ENCODE measurements around the gene PLOD1.

The PLOD1 gene

DNA sequence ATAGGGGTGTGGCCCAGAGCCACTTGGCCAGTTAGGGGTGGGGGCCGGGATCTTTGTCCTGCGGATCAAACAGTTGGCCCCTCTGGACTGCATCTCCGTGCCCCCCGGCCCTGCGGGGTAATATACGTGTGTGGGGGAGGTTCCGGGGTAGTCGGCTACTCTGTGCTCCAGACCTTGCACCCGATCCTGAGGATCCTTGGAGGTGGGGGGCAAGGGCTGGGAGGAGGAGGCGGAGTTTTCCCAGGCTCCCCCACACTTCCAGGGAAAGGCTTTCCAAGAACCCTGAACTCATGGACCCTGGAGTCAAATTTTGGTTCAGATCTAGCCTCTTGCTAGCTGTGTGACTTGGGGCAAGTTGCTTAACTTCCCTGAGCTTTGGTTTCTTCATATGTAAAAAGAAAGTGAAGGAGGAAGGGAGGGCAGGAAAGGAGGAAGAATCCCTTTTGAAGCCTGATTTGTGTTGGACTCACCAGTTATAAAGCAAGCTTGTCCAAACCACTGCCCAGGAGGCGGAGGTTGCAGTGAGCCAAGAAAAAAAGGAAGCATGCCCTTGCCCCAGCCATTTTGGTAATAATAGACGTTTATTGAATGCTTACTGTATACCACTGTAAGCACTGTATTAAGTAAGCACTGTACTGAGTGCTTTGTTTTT lies 85.5 kb downstream of the PLOD1 start:
- peak overlapping the region; percentile 19; the same call in 1 of the 2 replicates for H3K27ac ChIP-seq (ENCODE audit: extremely low read depth, low read depth, low read length)
- CTCF ChIA-PET, result interaction anchor here (0.6 to 1.0 kb wide), 3 partner anchors 21 to 104 kb away, joined by 3 to 5 read pairs (median 5); no protein-coding TSS in a partner anchor
- POLR2A ChIA-PET, result interaction anchor here (0.9 to 2.6 kb wide), 8 partner anchors 11 to 112 kb away, joined by 3 to 32 read pairs (median 7); partner anchors contain the start of gene MFN2
- TF ChIP-seq, protein P1, sequence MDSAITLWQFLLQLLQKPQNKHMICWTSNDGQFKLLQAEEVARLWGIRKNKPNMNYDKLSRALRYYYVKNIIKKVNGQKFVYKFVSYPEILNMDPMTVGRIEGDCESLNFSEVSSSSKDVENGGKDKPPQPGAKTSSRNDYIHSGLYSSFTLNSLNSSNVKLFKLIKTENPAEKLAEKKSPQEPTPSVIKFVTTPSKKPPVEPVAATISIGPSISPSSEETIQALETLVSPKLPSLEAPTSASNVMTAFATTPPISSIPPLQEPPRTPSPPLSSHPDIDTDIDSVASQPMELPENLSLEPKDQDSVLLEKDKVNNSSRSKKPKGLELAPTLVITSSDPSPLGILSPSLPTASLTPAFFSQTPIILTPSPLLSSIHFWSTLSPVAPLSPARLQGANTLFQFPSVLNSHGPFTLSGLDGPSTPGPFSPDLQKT (IDR thresholded peaks at IDR 0.05; ENCODE audit: borderline replicate concordance, low read depth, low read length), result no peak
- TF ChIP-seq ZNF292 (tag by site-specific recombination; IDR thresholded peaks at IDR 0.05; ENCODE audit: borderline replicate concordance, low read depth) (no peak), ZNF16 (tag by site-specific recombination; IDR thresholded peaks at IDR 0.05; ENCODE audit: low read depth) (no peak), ZNF664 (tag by site-specific recombination; IDR thresholded peaks at IDR 0.05) (0 out of 2 replicates have a peak, but pooled peaks have one; percentile 42), ZNF501 (tag by site-specific recombination; IDR thresholded peaks at IDR 0.05) (no peak), SETDB1 (IDR thresholded peaks at IDR 0.05; ENCODE audit: insufficient read length, low read length) (no peak), ZNF792 (tag by site-specific recombination; IDR thresholded peaks at IDR 0.05) (peak; percentile 87; the same call in 1 of the 2 replicates), ZNF654 (tag by site-specific recombination; IDR thresholded peaks at IDR 0.05; ENCODE audit: low read depth) (no peak), ZFP37 (tag by site-specific recombination; IDR thresholded peaks at IDR 0.05) (peak; percentile 22; the same call in 1 of the 2 replicates), ZNF37A (tag by site-specific recombination; IDR thresholded peaks at IDR 0.05) (no peak), ZNF626 (tag by site-specific recombination; IDR thresholded peaks at IDR 0.05) (no peak), ZNF585B (tag by site-specific recombination; IDR thresholded peaks at IDR 0.05) (no peak), ZNF561 (tag by site-specific recombination; IDR thresholded peaks at IDR 0.05; ENCODE audit: borderline replicate concordance) (no peak), ZBTB48 (tag by site-specific recombination; IDR thresholded peaks at IDR 0.05) (peak; percentile 9; the same call in 1 of the 2 replicates), MYNN (tag by site-specific recombination; IDR thresholded peaks at IDR 0.05; ENCODE audit: borderline replicate concordance) (no peak), ZFP41 (tag by site-specific recombination; IDR thresholded peaks at IDR 0.05; ENCODE audit: borderline replicate concordance) (no peak), ZNF76 (tag by site-specific recombination; IDR thresholded peaks at IDR 0.05; ENCODE audit: borderline replicate concordance, low read depth) (peak; percentile 9; the same call in 1 of the 2 replicates), ZIC2 (tag by site-specific recombination; IDR thresholded peaks at IDR 0.05) (0 out of 2 replicates have a peak, but pooled peaks have one; percentile 22), ZNF132 (tag by site-specific recombination; IDR thresholded peaks at IDR 0.05; ENCODE audit: borderline replicate concordance) (no peak), ZEB2 (tag by site-specific recombination; IDR thresholded peaks at IDR 0.05) (no peak), ZNF202 (tag by site-specific recombination; IDR thresholded peaks at IDR 0.05; ENCODE audit: borderline replicate concordance) (no peak), ZNF624 (tag by site-specific recombination; IDR thresholded peaks at IDR 0.05) (no peak), ZNF600 (tag by site-specific recombination; IDR thresholded peaks at IDR 0.05) (no peak), KLF16 (tag by site-specific recombination; IDR thresholded peaks at IDR 0.05) (no peak), SALL2 (tag by site-specific recombination; IDR thresholded peaks at IDR 0.05; ENCODE audit: borderline replicate concordance) (no peak), ZNF776 (tag by site-specific recombination; IDR thresholded peaks at IDR 0.05; ENCODE audit: borderline replicate concordance) (no peak), ZNF19 (tag by site-specific recombination; IDR thresholded peaks at IDR 0.05; ENCODE audit: low read depth) (no peak), MZF1 (tag by site-specific recombination; IDR thresholded peaks at IDR 0.05; ENCODE audit: borderline replicate concordance) (no peak)
- TF ChIP-seq, protein P2, sequence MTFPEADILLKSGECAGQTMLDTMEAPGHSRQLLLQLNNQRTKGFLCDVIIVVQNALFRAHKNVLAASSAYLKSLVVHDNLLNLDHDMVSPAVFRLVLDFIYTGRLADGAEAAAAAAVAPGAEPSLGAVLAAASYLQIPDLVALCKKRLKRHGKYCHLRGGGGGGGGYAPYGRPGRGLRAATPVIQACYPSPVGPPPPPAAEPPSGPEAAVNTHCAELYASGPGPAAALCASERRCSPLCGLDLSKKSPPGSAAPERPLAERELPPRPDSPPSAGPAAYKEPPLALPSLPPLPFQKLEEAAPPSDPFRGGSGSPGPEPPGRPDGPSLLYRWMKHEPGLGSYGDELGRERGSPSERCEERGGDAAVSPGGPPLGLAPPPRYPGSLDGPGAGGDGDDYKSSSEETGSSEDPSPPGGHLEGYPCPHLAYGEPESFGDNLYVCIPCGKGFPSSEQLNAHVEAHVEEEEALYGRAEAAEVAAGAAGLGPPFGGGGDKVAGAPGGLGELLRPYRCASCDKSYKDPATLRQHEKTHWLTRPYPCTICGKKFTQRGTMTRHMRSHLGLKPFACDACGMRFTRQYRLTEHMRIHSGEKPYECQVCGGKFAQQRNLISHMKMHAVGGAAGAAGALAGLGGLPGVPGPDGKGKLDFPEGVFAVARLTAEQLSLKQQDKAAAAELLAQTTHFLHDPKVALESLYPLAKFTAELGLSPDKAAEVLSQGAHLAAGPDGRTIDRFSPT (tag by site-specific recombination; IDR thresholded peaks at IDR 0.05), result no peak
- TF ChIP-seq, protein P3, sequence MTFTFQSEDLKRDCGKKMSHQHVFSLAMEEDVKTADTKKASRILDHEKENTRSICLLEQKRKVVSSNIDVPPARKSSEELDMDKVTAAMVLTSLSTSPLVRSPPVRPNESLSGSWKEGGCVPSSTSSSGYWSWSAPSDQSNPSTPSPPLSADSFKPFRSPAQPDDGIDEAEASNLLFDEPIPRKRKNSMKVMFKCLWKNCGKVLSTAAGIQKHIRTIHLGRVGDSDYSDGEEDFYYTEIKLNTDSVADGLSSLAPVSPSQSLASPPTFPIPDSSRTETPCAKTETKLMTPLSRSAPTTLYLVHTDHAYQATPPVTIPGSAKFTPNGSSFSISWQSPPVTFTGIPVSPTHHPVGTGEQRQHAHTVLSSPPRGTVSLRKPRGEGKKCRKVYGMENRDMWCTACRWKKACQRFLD (tag by site-specific recombination; IDR thresholded peaks at IDR 0.05), result no peak
- TF ChIP-seq, protein P4, sequence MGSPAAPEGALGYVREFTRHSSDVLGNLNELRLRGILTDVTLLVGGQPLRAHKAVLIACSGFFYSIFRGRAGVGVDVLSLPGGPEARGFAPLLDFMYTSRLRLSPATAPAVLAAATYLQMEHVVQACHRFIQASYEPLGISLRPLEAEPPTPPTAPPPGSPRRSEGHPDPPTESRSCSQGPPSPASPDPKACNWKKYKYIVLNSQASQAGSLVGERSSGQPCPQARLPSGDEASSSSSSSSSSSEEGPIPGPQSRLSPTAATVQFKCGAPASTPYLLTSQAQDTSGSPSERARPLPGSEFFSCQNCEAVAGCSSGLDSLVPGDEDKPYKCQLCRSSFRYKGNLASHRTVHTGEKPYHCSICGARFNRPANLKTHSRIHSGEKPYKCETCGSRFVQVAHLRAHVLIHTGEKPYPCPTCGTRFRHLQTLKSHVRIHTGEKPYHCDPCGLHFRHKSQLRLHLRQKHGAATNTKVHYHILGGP (tag by site-specific recombination; IDR thresholded peaks at IDR 0.05), result no peak
- TF ChIP-seq, protein P5, sequence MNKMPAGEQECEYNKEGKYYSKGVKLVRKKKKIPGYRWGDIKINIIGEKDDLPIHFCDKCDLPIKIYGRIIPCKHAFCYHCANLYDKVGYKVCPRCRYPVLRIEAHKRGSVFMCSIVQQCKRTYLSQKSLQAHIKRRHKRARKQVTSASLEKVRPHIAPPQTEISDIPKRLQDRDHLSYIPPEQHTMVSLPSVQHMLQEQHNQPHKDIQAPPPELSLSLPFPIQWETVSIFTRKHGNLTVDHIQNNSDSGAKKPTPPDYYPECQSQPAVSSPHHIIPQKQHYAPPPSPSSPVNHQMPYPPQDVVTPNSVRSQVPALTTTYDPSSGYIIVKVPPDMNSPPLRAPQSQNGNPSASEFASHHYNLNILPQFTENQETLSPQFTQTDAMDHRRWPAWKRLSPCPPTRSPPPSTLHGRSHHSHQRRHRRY (tag by site-specific recombination; IDR thresholded peaks at IDR 0.05), result no peak

More for the DNA sequence above, 85.5 kb downstream of the PLOD1 start:
- Histone ChIP-seq H3K36me3 (ENCODE audit: control insufficient read depth in 2 of 2, insufficient read depth in 1 of 2, low read length in 2 of 2) (peaks cover 0 to 32% of the 10 kb centered on the region in 2 experiments; a peak in 2 of 3 replicates), H3K4me3 (ENCODE audit: low read depth, low read length) (peak overlapping the region; percentile 78), H3K9me3 (ENCODE audit: control insufficient read depth, insufficient read depth, low read depth, low read length) (no peaks in the 10 kb centered on the region), H3K4me1 (ENCODE audit: control insufficient read depth, insufficient read depth, low read length) (no peaks in the 10 kb centered on the region)
